ENCODE data around the gene KCNQ5. TPM values are rescaled to one million over a fixed set of nuclear protein-coding genes. Genes with fewer than 3 reads are reported as not detected.

KCNQ5 gene
- total RNA-seq, 1 experiment from 2014 or later = not detected

GRCh38 chr6:73242001-73242400 is 620.1 kb downstream of the KCNQ5 start:
- no peak overlapping the region for H3K4me3 ChIP-seq (replicated peaks in 1 of 2; ENCODE audit: low read depth in 1 of 2, low read length in 2 of 2)
- intact Hi-C loops (cut with micrococcal nuclease) = no loop called here
- POLR2A ChIA-PET = no interaction called here
- H3K36me3 ChIP-seq (ENCODE audit: control insufficient read depth in 1 of 2, insufficient read depth in 2 of 2, low read length in 2 of 2) = no peaks in the 10 kb centered on the region
- no TSS peak for BruUV-seq (replicated peaks)
- no peak for ATAC-seq
- CTCF ChIA-PET = no interaction called here
- no peaks in the 10 kb centered on the region for H3K9me2 ChIP-seq (ENCODE audit: insufficient read depth)
- no peak overlapping the region for H2AFZ ChIP-seq (ENCODE audit: low read depth, low read length, poor library complexity, severe bottlenecking)
- no peaks in the 10 kb centered on the region for H3K27me3 ChIP-seq (ENCODE audit: insufficient read depth, low read length)
- no peaks in the 10 kb centered on the region for H3K4me1 ChIP-seq (ENCODE audit: control insufficient read depth in 1 of 2, insufficient read depth in 2 of 2, low read length in 2 of 2)
- TF ChIP-seq, protein P1, sequence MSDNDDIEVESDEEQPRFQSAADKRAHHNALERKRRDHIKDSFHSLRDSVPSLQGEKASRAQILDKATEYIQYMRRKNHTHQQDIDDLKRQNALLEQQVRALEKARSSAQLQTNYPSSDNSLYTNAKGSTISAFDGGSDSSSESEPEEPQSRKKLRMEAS (IDR thresholded peaks at IDR 0.05) = no peak
- TF ChIP-seq, protein P2, sequence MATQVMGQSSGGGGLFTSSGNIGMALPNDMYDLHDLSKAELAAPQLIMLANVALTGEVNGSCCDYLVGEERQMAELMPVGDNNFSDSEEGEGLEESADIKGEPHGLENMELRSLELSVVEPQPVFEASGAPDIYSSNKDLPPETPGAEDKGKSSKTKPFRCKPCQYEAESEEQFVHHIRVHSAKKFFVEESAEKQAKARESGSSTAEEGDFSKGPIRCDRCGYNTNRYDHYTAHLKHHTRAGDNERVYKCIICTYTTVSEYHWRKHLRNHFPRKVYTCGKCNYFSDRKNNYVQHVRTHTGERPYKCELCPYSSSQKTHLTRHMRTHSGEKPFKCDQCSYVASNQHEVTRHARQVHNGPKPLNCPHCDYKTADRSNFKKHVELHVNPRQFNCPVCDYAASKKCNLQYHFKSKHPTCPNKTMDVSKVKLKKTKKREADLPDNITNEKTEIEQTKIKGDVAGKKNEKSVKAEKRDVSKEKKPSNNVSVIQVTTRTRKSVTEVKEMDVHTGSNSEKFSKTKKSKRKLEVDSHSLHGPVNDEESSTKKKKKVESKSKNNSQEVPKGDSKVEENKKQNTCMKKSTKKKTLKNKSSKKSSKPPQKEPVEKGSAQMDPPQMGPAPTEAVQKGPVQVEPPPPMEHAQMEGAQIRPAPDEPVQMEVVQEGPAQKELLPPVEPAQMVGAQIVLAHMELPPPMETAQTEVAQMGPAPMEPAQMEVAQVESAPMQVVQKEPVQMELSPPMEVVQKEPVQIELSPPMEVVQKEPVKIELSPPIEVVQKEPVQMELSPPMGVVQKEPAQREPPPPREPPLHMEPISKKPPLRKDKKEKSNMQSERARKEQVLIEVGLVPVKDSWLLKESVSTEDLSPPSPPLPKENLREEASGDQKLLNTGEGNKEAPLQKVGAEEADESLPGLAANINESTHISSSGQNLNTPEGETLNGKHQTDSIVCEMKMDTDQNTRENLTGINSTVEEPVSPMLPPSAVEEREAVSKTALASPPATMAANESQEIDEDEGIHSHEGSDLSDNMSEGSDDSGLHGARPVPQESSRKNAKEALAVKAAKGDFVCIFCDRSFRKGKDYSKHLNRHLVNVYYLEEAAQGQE (IDR thresholded peaks at IDR 0.05; ENCODE audit: low read depth) = no peak
- TF ChIP-seq FOSL1 (IDR thresholded peaks at IDR 0.05; ENCODE audit: low read depth) = no peak
- no peak for TF ChIP-seq EZH2phosphoT487 (IDR thresholded peaks at IDR 0.05; ENCODE audit: borderline replicate concordance)
- no peak for TF ChIP-seq SIN3A (IDR thresholded peaks at IDR 0.05; ENCODE audit: low read depth)
- H3K9me3 ChIP-seq (ENCODE audit: control insufficient read depth in 1 of 2, insufficient read depth in 1 of 2, low read depth in 1 of 2, low read length in 2 of 2) = no peaks in the 10 kb centered on the region
- no peaks in the 10 kb centered on the region for H3K79me2 ChIP-seq (ENCODE audit: insufficient read depth, low read length)
- RAD21 ChIA-PET (ENCODE audit: low non-redundant PET in 1 of 2, low total read pairs in 2 of 2, uncharacterized antibody in 2 of 2, unreplicated experiment in 2 of 2) = no interaction called here
- no peaks in the 10 kb centered on the region for H4K20me1 ChIP-seq (ENCODE audit: insufficient read depth)
- no peak overlapping the region for H3K27ac ChIP-seq (ENCODE audit: low read depth, low read length)
- H3K9ac ChIP-seq (ENCODE audit: low read length) = no peak overlapping the region
- no peak overlapping the region for H3K4me2 ChIP-seq (ENCODE audit: low read length)
- no peak for DNase-seq (ENCODE audit: low read depth, low spot score)

Small RNA genes within 50 kb of the gene (microRNA-seq; reads per million reads assigned to microRNA genes)
- not detected for gene MIR4282 (ENCODE audit: borderline number of aligned reads)

Measured in HCT116 (cell line).